Activated CD4-positive, CD25-positive, alpha-beta regulatory T cell treated with anti-CD3 and anti-CD28 coated beads, Interleukin-2, amount 50 U/mL, for 24 hours (primary cell): Measurements from ENCODE around the gene CAPS.
"Not testable (repeated sequence)": the region's sequence is repeated elsewhere in the genome, so short reads cannot be mapped to it uniquely, and the experiment has no call there.

Source experiments
- ATAC-seq, 2 donors: fragments of 150-1000 bp; cut with Tn5 transposase; one replicate each; pipeline ENCODE4 v1.10.0; 2021; ENCODE audit warnings: mild to moderate bottlenecking in 1 of 2, moderate library complexity in 1 of 2

CAPS gene

DNA sequence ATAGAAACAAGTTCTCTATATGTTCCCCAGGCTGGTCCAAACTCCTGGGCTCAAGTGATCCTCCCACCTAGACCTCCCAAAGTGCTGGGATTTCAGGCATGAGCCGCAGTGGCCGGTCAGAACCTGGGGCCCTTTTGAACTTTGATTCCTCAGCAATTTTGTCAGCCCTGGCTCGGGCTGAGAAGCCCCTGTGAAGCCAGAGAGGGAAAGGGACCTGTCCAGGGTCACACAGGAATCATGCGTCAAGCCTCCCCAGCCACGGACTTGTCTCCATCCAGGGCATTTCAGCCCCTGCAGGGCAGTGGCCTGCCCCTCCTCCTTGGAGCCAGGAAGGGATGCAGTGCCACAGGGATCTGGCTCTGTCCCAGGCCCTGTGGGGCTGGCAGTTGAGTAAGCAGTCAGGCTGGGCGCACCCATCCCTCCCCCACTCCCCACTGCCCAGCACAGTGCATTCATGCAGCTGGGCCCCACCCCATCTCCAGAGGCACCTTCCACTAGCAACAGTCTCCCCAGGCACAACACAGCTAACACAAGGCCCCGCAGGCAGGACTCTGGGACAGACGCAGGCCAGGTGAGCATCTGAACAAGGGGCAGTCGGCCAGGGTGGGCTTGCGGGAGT lies at the start of gene CAPS:
Gene CAPS, plus strand, starts transcription at position 516 of the 619 bp plus-strand sequence. CDS start 153 bp downstream, outside the sequence.
- no peak for ATAC-seq

DNA sequence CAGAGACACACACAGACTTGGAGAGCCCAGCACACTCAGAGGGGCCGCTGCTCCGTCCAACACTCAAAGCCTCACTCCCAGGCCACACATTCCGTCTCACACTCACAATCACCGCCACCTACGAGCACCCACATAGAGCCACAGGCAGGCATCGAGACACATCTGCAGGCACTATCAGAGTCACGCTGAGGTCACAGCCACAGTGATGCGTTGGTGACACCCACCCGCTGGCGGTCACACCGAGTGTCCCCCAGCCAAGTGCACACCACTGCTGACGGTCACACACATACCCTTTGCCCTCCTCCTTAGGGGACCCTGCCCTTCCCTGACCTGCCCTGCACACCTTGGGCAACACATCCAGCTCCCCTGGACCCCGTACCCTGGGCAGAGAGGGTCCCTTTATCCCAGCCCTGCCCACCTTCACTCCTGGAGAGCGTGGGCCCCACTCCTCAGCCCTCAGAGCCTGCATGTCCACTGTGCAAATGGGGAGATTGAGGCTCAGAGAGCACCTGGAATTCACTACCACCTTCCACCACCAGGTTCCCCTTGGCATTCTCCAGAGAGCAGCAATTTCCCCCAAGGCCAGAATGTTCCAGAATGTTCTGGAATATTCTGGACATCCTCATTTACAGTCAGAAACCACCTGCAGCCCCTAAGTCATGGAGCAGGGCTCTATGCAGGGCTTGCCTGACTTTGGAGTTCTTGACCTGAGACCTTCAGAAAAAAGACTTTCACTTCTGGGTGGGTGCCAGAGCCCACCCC lies 49.1 kb upstream of the CAPS start:
- ATAC-seq: no peak

DNA sequence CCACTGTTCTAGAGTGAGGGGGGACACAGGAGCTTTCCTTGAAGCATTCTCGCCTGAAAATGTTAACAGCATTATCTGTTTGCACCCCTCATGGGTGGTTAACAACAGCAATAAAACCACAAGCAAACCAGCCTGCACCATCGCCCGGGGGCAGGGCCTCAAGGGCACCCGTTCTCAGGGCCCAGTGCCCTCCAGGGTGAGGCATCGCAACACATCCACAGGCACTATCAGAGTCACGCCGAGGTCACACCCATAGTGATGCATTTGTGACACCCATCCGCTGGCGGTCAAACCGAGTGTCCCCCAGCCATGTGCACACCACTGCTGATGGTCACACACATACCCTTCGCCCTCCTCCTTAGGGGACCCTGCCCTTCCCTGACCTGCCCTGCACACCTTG lies 48.3 kb upstream of the CAPS start:
- no peak for ATAC-seq

- ATAC-seq: no peak
These were observed 46.6 kb upstream of the CAPS start for GRCh38 chr19:5867201-5868136.

- ATAC-seq: no peak
These were observed 43.1 kb upstream of the CAPS start for GRCh38 chr19:5870986-5871394.

DNA sequence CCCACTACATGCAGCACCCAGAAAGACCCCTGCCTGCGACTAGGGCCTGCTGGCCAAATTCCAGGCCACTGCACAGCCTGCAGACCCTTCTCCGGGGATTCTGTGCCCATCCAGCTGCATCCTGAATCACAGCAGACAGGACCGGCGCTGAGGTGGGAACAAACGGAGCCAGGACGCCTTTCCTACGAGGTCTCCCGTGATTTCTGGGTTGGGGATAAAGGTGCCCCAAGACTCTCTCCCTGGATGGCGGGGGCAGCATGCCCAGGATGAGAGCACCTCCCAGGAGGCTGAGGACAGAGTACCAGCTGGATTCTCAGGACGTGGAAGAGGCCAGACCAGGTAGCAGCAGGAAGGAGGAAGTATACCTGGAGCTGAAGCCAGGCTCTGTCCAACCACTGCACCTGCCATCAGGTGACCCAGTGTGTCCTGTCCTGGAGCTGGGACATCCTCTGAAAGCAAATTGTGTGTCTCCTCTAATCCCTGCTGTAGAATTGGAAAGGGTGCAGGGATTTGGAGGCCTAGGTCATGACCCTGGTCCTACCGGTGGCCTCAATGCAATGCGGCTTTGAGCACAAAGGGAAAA lies 40.3 kb upstream of the CAPS start:
- no peak for ATAC-seq

DNA sequence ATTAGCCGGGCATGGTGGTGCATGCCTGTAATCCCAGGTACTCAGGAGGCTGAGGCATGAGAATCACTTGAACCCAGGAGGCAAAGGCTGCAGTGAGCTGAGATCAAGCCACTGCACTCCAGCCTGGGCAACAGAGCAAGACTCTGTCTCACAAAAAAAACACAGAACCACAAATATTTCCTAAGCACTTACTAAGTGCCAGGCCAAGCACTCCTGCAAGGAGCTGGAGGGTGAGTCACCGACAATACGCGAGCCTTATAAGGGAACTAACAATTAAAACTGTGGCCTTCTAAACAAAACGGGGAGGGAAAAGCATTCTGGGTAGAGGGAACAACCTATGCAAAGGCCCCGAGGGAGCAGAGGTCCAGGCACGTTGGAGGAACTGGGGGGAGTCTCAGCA lies 39.6 kb upstream of the CAPS start:
- not testable (repeated sequence) for ATAC-seq

GRCh38 chr19:5877427-5877826 lies 36.6 kb upstream of the CAPS start:
- ATAC-seq: no peak

DNA sequence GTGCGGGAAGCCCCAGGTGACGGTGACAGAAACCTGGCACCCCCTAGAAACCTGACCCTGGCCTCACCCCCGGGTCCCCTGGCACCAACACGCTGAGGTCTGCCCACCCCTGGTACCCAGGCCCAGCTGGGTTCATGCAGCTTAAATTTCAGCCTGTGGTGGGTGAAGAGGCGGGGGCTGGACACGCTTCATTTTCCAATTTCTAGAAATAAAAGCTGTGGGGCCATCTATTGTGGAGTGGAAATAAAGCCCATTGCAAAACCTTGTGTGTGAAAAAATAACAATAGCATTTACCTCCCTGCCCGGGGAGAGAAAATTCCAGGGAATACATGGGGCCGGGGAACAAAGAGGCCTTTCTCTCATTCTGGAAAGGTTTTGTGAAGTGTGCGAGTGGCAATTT lies 36.2 kb upstream of the CAPS start:
- ATAC-seq: no peak

DNA sequence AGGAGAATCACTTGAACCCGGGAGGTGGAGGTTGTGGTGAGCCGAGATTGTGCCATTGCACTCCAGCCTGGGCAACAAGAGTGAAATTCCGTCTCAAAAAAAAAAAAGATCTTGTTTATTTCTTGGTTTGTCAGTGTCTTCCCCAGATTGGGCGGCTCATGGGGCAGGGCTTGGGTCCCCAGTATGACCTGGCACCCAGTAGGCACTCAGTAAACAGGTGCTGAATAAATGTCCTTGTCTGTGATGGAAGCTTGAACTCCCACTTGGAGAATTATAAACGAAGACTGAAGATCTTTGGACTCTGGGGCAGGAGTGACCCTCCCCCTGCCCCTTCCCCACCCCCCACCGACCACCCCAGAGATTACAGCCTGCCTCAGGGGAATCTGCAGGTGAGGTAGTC lies 33.9 kb upstream of the CAPS start:
- no peak for ATAC-seq

DNA sequence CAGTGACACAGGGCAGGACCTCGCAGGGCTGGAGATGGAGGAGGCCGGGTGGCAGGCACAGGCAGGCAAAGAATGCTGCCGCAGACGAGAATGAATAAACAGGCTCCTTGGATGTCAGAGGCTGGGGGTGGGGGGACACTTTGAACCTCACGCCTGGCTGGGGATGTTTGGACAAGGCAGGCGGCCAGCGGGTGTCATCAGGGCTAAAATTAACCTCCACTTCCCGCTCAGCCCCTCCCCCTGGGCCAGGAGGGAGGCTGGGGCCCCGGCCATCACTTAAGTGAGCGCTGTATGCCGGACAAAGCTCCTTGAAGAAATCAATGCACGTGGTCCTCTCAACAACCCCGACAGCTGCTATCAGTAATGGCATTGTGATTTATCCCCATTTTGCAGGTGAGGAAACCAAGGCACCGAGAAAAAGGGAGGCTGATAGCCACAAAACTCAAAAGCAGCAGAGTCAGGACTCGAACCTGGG lies 33.4 kb upstream of the CAPS start:
- no peak for ATAC-seq

GRCh38 chr19:5881543-5882299 lies 32.3 kb upstream of the CAPS start:
- ATAC-seq: no peak

GRCh38 chr19:5882421-5882968 lies 31.6 kb upstream of the CAPS start:
- ATAC-seq: no peak

- ATAC-seq: not testable (repeated sequence)
These were observed 30.7 kb upstream of the CAPS start for GRCh38 chr19:5883157-5883873.

DNA sequence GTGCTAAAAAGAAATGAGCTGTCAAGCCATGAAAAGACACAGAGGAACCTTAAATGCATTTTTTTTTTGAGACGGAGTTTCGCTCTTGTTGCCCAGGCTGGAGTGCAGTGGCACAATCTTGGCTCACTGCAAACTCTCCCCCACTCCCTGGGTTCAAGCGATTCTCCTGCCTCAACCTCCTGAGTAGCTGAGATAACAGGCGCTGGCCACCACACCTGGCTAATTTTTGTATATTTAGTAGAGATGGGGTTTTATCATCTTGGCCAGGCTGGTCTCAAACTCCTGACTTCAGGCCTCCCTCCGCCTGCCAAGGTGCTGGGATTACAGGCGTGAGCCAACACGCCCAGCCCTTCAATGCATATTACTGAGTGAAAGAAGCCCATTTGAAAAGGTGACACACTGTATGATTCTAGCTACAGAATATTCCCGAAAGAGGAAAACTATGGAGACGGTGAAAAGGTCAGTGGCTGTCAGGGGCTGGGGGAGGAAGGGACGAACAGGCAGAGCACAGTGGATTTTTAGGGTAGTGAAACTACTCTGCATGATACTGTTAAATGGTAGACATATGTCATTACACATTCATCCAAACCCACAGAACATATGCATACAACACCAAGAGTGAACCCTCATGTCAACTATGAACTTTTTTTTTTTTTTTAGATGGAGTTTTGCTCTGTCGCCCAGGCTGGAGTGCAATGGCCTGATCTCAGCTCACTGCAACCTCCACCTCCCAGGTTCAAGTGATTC lies 29.8 kb upstream of the CAPS start:
- ATAC-seq: not testable (repeated sequence)

DNA sequence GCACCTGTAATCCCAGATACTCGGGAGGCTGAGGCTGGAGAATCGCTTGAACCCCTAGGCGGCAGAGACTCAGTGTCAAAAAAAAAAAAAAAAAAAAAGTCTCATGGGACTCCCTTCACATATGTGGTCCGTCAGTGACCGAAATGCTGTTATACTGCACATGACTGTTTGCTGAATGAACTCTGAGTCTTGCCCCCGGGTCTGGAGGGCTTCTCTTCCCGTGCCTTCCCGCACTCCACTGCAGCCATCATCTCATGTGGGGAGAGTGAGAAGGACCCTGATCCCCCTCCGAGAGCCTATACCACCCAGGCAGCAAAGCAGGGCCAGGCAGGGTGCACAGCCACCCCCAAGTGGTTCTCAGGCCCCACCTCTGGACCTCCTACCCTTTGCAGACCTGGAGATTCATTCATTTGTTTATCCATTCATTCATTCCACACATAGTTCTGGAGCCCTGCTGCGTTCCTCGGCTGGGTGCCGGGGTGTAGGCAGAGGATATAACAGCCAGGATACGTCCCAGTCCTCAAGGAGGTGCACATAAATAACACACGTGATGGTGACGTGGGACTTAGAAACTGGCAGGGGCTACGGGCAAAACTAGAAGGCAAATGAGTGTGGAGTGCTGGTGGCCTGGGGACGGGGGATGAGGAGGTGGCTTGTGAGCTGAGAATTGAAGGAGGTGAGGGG lies 24.6 kb upstream of the CAPS start:
- ATAC-seq: no peak

DNA sequence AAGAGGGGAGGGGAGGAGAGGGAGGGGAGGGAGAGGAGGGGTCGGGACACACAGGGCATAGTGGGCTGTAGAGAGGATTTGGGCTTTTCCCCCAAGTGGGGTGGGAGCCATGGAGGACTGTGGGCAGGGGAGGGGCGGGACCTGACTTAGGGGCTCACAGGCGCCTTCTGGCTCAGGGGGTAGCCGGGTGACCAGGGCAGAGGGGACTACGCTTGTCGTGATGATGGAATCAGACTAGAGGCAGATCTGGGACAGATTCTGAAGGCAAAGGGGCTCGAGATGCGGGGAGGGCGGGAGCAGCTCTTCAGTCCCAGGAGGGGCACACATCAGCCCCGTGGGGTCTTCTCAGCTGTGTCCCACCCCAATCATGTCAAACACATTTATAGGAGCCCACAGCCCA lies 24.0 kb upstream of the CAPS start:
- ATAC-seq: peak in 1 of 2 donors; percentile 9

GRCh38 chr19:5891572-5891937 lies 22.5 kb upstream of the CAPS start:
- no peak for ATAC-seq

DNA sequence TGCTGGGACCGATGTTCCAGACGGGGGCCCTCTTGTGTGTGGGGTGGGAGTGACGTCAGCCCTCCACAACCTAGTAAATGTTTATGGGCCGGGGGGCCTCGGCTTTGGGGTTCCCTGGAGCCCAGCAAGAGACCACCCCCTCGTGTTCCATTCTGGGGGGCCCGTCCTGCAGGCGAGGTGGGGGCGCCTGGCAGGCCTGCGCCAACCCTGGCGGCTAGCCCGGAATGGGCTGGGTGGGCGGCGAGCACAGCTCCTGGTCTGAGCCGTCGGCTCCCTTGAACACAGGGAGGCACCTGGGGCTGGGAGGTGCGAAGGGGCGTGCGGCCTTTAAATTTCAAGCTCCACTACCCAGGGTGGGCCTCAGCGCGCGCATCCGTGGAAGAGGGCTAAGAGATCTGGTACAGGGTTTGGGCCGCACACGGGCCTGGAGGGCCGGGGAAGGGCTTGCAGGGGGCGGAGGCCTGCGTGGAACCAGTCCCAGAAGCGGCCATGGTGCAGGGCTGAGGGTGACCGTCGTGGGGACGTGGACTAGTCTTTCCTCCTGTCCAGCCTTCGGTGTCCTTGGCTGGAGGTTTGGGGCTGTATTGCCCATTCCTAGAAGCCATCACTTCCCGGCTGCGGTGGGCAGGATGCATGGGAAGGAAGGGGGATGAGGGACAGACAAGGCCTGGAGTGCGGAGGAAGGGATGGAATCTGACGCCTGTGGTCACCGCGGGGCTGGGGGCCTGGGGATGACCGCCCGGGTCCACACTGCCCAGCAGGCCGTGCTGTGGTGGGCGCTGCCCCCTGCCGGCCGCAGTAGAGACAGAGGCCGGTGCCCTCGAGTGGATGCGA lies 21.9 kb upstream of the CAPS start:
- peak in 1 of 2 donors; percentile 5 for ATAC-seq
